Naive B cell (primary cell): ENCODE results near the gene DSCAM. TPM values are rescaled to one million over a fixed set of nuclear protein-coding genes. Genes with fewer than 3 reads are reported as not detected.

Source experiments
- ATAC-seq, 2 donors: fragments of 150-1000 bp; cut with Tn5 transposase; 2 replicates each; pipeline ENCODE4 v1.10.0; 2021; ENCODE audit warnings: low read depth in 2 of 2, mild to moderate bottlenecking in 2 of 2, moderate library complexity in 2 of 2
- DNase-seq: peaks from one replicate; pipeline ENCODE4 v3.0.0; 2022
- H3K27ac Mint-ChIP-seq, 6 donors: one replicate each; pipeline ENCODE4 v1.8.0; 2020 to 2022; ENCODE audit warnings: mild to moderate bottlenecking in 6 of 6, mixed read lengths in 6 of 6, moderate library complexity in 5 of 6, inconsistent platforms in 2 of 6
- H3K27me3 Mint-ChIP-seq, 3 donors: one replicate each; pipeline ENCODE4 v1.8.0; 2021 to 2022; ENCODE audit warnings: mixed read lengths in 3 of 3, mild to moderate bottlenecking in 1 of 3
- H3K36me3 Mint-ChIP-seq, 2 donors: one replicate each; pipeline ENCODE4 v1.8.0; 2020 to 2022; ENCODE audit warnings: mixed read lengths in 2 of 2, inconsistent platforms in 1 of 2, mild to moderate bottlenecking in 1 of 2
- H3K4me1 Mint-ChIP-seq, 3 donors: one replicate each; pipeline ENCODE4 v1.8.0; 2020 to 2022; ENCODE audit warnings: mixed read lengths in 3 of 3, inconsistent platforms in 1 of 3, mild to moderate bottlenecking in 1 of 3, moderate library complexity in 1 of 3
- H3K4me3 Mint-ChIP-seq, 8 donors: one replicate each; pipeline ENCODE4 v1.8.0; 2020 to 2022; ENCODE audit warnings: mild to moderate bottlenecking in 8 of 8, mixed read lengths in 8 of 8, moderate library complexity in 8 of 8, inconsistent platforms in 2 of 8
- H3K9me3 Mint-ChIP-seq, 7 donors: one replicate each; pipeline ENCODE4 v1.8.0; 2020 to 2022; ENCODE audit warnings: mixed read lengths in 7 of 7, mild to moderate bottlenecking in 5 of 7, inconsistent platforms in 2 of 7, moderate library complexity in 1 of 7
- polyA plus RNA-seq, 6 donors: library from polyadenylated mRNA; unstranded; fragments of 300-500 nt; fragmentation: Illumina TruSeq; gene quantifications; one replicate each; pipeline ENCODE4 v1.2.3, GENCODE V29; 2021; ENCODE audit warnings: low read depth in 6 of 6

Gene DSCAM
- polyA plus RNA-seq, 6 donors from 2014 or later, result not detected

DNA sequence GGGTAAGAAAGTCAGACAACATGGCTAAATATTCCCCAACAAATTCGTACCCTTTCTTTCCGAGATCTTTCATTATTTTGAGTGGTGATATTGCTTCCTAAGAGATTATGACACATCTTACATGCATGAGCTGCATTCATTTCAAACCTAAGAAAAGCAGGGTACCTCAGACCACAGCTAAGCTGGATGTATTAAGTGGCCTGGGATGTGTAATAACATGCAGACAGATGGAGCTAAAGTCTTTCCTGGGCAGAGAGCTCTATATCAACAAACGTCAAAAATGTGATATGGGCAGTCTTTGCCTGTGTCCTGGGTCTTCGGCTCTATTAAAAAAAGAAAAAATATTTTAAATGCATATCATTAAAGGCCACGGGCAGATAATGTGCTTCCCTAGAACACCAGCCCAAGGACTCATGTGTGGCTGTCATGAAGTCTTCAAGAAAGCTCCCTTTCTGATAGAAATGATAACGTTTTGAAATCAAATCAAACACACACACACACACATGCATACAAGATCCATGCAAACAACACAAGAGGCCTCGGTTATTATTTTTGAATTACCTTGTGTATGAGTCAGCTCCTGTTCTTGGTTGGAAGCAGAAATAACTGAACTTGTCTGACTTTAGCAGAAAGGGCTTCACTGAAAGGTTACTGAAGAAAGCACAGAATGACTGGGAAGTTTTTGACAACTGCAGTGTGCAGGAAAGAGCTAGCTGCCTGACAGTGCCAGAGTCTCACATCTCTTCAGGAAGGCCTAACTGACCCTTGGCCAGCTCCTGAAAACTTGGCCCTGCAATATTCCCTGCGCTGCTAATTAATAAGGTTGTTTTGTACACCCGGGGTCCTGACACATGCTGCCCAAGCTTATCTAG, 231.2 kb downstream of the DSCAM start:
- Mint-ChIP-seq H3K4me3 (no peak overlapping the region), H3K36me3 (no peaks in the 10 kb centered on the region), H3K9me3 (peaks cover 0 to 6% (median 4%) of the 10 kb centered on the region in 7 donors), H3K4me1 (no peaks in the 10 kb centered on the region), H3K27ac (no peak overlapping the region), H3K27me3 (peaks cover 0 to 5% (median 0%) of the 10 kb centered on the region in 3 donors)
- DNase-seq, result no peak
- ATAC-seq, result no peak

DNA sequence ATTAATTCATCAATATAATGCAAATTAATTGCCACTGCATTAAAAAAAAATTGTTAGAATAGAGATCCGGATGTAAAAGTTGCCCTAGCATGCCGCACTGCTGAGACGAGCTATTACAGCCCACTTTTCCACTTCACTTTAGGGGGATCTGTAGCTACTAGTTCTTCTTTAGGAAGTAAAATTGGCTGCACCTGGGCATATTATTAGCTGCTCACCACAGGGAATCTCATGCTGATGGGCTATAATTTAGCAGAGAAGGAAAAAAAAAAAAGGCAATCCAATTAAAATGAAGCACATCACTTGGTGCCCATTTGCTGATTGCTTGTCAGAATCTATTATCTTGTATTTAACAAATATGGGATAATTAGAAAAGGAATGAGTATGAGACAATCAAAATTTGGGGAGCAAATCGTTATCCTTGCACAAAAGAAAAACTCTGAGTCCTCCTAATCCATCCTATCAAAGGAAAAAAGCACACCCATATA, 233.4 kb downstream of the DSCAM start:
- Mint-ChIP-seq H3K4me1 (no peaks in the 10 kb centered on the region), H3K27ac (no peak overlapping the region), H3K27me3 (peaks cover 0 to 4% (median 0%) of the 10 kb centered on the region in 3 donors), H3K4me3 (no peak overlapping the region), H3K36me3 (no peaks in the 10 kb centered on the region), H3K9me3 (peaks cover 0 to 7% (median 5%) of the 10 kb centered on the region in 7 donors)
- DNase-seq, result no peak
- ATAC-seq, result no peak

DNA sequence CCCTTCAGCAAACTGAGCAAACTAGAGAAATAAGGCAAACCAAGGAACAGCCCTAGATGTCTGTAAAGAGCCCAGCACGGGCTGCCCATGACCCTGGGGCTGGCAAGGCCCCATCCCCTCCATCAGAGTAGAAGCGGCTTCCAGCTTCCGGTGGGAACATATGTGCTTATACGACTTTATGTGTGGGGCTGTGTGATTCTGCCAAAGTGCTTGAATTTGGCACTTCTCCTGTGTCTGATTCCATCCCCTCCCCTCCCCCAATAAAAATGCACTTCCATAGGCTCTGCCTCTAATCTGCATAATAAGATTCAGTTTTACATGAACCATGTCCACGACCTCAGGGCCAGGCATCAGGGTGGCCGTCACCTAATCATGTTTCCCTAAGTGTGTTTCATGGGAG, 236.6 kb downstream of the DSCAM start:
- no peak for DNase-seq
- Mint-ChIP-seq H3K4me1 (no peaks in the 10 kb centered on the region), H3K36me3 (no peaks in the 10 kb centered on the region), H3K4me3 (no peak overlapping the region), H3K9me3 (peaks cover 4 to 12% (median 9%) of the 10 kb centered on the region in 7 donors), H3K27me3 (no peaks in the 10 kb centered on the region), H3K27ac (no peak overlapping the region)
- ATAC-seq, result no peak

DNA sequence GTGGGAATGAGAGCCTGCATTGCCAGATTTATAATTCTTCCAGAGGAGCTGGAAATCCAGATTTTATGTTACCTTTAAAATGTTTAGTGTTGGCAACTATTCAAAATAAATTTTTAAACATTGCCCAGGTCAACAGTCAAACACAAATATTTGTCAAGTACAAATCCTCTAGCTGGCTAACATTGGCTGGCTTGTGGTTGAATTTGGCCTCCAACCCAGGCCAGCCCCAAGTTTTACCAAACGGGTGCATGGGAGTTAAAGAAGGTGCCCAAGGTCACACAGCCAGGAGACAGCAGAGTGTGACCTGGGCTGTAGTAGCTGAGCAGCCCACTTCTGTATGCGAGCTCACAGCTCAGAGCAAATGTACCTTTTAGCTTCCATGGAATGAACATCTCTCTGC, 240.6 kb downstream of the DSCAM start:
- peaks cover 0 to 4% (median 0%) of the 10 kb centered on the region in 3 donors for H3K27me3 Mint-ChIP-seq
- H3K4me1 Mint-ChIP-seq, result no peaks in the 10 kb centered on the region
- H3K9me3 Mint-ChIP-seq, result peaks cover 0 to 21% (median 8%) of the 10 kb centered on the region in 7 donors
- no peak overlapping the region for H3K4me3 Mint-ChIP-seq
- no peaks in the 10 kb centered on the region for H3K36me3 Mint-ChIP-seq
- H3K27ac Mint-ChIP-seq, result peak overlapping the region in 1 of 6 donors; percentile 64
- DNase-seq, result no peak
- no peak for ATAC-seq

DNA sequence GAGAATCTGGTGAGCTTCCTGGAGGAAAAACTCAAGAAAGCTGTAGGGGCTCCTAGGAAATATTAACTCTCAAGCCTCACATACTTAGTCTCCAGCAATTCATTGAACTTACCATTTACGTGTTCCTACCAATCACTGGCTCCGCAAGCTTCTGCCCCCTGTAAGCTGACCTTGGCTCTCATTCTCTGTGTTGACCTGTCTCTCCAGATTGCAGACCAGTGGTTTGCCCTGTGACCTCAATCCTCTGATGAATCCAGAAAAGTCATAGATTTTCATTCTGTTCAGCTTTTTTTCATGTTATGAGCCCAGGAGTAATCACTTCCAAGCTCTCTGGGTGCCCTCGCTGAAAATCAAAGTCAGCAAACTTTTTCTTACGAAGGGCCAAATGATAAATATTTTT, 241.9 kb downstream of the DSCAM start:
- Mint-ChIP-seq H3K4me1 (no peaks in the 10 kb centered on the region), H3K27me3 (peaks cover 0 to 4% (median 0%) of the 10 kb centered on the region in 3 donors), H3K36me3 (no peaks in the 10 kb centered on the region), H3K9me3 (peaks cover 4 to 21% (median 8%) of the 10 kb centered on the region in 7 donors), H3K4me3 (no peak overlapping the region), H3K27ac (no peak overlapping the region)
- DNase-seq, result no peak
- ATAC-seq, result no peak

DNA sequence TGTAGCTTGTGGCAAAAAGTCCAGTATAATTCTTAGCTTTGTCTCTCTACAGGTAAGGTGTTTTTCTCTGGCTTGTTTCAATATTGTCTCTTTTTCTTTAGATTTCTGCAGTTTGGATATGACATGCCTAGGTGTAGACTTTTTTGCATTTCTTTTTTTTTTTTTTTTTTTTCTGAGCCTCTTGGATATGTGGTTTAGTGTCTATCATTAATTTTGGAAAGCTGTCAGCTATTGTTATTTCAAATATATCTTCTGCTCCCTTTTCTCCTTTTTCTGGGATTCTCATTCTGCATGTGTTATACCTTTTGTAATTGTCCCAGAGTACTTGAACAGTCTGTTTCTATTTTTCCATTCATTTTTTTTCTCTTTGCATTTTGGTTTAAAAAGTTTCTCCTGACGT, 243.2 kb downstream of the DSCAM start:
- Mint-ChIP-seq H3K4me1 (no peaks in the 10 kb centered on the region), H3K4me3 (no peak overlapping the region), H3K27ac (no peak overlapping the region), H3K27me3 (peaks cover 0 to 4% (median 0%) of the 10 kb centered on the region in 3 donors), H3K9me3 (peaks cover 4 to 21% (median 8%) of the 10 kb centered on the region in 7 donors), H3K36me3 (no peaks in the 10 kb centered on the region)
- DNase-seq (no peak), ATAC-seq (no peak)

DNA sequence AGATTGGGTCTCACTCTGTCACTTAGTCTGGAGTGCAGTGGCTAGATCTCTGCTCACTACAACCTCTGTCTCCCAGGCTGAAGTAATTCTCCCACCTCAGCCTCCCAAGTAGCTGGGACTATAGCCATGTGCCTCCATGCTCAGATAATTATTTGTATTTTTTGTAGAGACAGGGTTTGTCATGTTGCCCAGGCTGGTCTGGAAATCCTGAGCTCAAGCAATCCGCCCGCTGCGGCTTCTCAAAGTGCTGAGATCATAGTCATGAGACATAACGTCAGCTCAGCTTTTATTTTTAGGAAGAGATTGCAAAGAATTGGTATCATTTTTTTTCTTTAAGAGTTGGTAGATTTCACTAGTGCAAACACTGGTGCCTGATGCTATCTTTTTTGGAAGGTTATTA, 244.9 kb downstream of the DSCAM start:
- H3K27ac Mint-ChIP-seq, result no peak overlapping the region
- no peak overlapping the region for H3K4me3 Mint-ChIP-seq
- no peak for ATAC-seq
- no peaks in the 10 kb centered on the region for H3K4me1 Mint-ChIP-seq
- no peak for DNase-seq
- no peaks in the 10 kb centered on the region for H3K36me3 Mint-ChIP-seq
- H3K9me3 Mint-ChIP-seq, result peaks cover 2 to 14% (median 5%) of the 10 kb centered on the region in 7 donors
- H3K27me3 Mint-ChIP-seq, result peaks cover 0 to 4% (median 0%) of the 10 kb centered on the region in 3 donors

DNA sequence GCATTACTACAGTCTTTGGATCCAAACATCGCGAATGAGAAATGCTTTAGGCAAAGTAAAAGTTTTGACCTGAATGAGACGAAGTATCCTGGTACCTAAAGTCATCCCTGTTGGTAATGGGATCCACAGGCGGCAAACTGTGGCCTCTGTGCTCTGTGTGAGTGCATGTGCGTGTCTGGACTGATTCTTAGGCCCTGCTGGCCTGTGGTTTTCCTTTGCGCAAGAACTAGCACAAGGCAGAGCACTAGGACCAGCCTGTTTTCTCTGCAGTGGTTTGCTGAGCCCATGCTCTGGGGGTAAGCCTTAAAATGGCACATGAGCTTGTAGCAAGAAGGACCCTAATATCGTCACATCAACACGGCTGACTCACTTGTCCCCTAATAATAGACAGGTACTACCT, 251.2 kb downstream of the DSCAM start:
- DNase-seq (no peak), ATAC-seq (no peak)
- H3K27ac Mint-ChIP-seq, result no peak overlapping the region
- H3K4me1 Mint-ChIP-seq, result no peaks in the 10 kb centered on the region
- H3K4me3 Mint-ChIP-seq, result no peak overlapping the region
- peaks cover 0 to 19% (median 4%) of the 10 kb centered on the region in 7 donors for H3K9me3 Mint-ChIP-seq
- H3K27me3 Mint-ChIP-seq, result no peaks in the 10 kb centered on the region
- no peaks in the 10 kb centered on the region for H3K36me3 Mint-ChIP-seq

DNA sequence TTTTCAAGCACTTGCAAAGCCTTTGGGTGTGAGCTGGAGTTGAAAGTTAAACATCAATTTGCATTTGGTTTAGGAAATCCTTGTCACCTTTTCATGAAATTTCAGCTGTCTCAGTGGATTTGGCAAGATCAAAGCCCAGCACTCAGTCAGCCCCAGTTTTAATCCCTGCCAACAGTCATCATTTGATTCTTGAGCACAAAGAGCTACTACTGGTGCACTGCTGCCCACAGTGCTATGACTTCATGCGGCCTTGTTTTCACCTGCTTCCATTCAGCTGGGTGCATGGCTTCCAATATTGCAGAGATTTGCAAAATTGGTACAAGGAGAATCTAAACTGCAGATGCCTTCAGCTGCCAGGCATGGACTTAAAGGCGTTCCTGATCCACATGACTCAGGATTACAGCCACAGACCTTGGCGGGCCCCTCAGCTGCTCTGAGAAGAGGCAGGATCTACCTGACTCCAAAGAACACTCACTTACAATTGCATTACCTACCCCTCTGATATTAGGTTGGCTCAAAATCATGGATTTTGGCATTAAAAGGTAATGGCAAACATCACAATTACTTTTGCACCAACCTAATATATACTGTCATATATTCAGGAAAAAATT, 259.1 kb downstream of the DSCAM start:
- ATAC-seq, result no peak
- Mint-ChIP-seq H3K4me1 (no peaks in the 10 kb centered on the region), H3K27ac (no peak overlapping the region), H3K4me3 (no peak overlapping the region), H3K36me3 (no peaks in the 10 kb centered on the region), H3K27me3 (no peaks in the 10 kb centered on the region), H3K9me3 (peaks cover 4 to 20% (median 6%) of the 10 kb centered on the region in 7 donors)
- no peak for DNase-seq

DNA sequence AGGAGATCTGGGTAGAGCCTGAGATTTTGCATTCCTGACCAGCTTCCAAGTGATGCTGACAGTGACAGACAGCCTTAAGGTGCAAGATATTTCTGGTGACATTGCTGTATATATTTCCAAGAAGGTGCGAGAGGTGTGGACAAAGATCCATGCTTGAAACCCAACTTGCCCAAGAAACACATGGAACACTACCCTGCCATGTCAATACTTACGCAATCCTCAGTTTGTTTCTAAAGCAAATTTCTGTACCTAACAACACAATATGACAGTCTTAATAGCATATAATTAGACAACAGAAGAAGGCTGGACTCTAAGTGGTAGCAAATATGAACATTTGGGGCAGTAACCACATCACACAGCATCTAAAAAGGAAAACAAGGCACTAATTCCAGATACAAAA, 260.4 kb downstream of the DSCAM start:
- H3K4me3 Mint-ChIP-seq, result no peak overlapping the region
- no peaks in the 10 kb centered on the region for H3K27me3 Mint-ChIP-seq
- H3K4me1 Mint-ChIP-seq, result no peaks in the 10 kb centered on the region
- H3K36me3 Mint-ChIP-seq, result no peaks in the 10 kb centered on the region
- DNase-seq (no peak), ATAC-seq (no peak)
- peaks cover 2 to 16% (median 6%) of the 10 kb centered on the region in 7 donors for H3K9me3 Mint-ChIP-seq
- no peak overlapping the region for H3K27ac Mint-ChIP-seq

DNA sequence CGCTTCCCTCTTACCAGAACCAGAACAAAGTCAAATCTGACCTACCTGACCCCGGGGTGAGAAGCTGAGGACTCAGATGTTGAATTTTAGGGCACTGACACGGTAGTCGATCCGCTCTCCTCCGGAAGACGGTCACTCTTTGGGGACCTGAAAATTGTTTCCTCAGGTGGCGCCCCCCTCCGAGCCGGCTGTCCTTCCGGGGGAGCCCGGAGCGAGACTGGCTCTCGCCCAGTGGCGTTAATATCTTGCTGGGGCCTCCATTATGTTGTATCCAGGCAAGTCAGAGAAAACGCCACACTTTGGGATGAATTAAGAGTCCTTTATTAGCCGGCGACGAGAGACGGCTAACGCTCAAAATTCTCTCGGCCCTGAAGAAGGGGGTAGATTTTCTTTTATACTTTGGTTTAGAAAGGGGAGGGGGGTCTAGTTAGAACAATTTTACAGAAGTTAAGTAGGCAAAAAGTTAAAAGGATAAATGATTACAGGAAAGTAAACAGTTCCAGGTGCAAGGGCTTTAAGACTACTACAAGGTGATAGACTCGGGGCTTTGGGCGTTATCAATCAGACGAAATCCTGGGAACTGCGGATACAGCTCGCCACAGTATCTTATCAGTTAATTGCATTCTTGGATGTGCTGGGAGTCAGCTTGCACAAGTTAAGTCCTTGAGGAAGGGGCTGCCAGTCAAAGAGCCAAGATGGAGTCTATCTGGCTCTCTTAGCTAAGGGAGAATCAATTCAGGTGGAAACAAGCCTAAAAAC, 269.5 kb downstream of the DSCAM start:
- Mint-ChIP-seq H3K27me3 (no peaks in the 10 kb centered on the region), H3K4me3 (no peak overlapping the region), H3K4me1 (no peaks in the 10 kb centered on the region), H3K9me3 (peaks cover 0 to 16% (median 3%) of the 10 kb centered on the region in 7 donors), H3K27ac (peak overlapping the region in 1 of 6 donors; percentile 87), H3K36me3 (no peaks in the 10 kb centered on the region)
- DNase-seq (no peak), ATAC-seq (no peak)

DNA sequence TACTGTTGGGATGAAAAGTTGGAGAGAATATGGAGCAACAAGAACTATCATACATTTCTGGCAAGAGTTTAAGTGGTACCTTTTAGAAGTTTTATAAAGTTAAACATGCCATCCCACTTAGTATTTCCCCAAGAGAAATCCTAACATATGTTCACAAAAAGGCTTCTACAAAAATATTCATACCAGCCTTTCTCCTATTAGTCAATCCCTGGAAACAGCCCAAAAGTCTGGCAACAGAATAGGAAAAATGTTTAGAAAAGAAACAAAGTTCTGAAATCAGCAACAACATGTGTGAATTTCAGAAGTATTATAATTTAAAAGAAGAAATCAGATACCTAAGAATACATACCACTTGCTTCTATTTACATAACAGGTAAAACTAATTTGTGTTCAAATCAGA, 271.0 kb downstream of the DSCAM start:
- H3K27ac Mint-ChIP-seq, result no peak overlapping the region
- DNase-seq (no peak), ATAC-seq (no peak)
- H3K9me3 Mint-ChIP-seq, result peaks cover 0 to 16% (median 3%) of the 10 kb centered on the region in 7 donors
- no peaks in the 10 kb centered on the region for H3K36me3 Mint-ChIP-seq
- H3K27me3 Mint-ChIP-seq, result no peaks in the 10 kb centered on the region
- H3K4me1 Mint-ChIP-seq, result no peaks in the 10 kb centered on the region
- no peak overlapping the region for H3K4me3 Mint-ChIP-seq

DNA sequence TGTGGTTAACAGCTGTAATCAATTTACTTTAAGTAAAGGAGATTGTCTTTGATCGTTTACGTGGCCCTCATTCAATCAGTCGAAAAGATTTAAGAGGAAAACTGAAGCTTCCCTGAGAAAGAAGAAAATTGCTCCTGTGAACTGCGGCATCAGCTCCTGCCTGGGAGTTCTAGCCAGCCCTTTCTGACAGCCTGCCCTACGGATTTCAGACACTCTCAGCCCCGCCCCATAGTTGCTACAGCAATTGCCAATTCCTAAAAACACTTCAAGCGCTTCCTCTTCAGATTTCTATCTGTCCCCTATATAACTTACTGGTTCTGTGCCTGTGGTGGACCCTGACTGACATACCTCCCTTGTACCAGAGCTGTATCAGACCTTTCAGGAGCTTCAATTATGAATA, 277.6 kb downstream of the DSCAM start:
- H3K4me3 Mint-ChIP-seq, result no peak overlapping the region
- H3K9me3 Mint-ChIP-seq, result peaks cover 0 to 17% (median 5%) of the 10 kb centered on the region in 7 donors

More for the DNA sequence above, 277.6 kb downstream of the DSCAM start:
- Mint-ChIP-seq H3K36me3 (peaks cover 0 to 8% of the 10 kb centered on the region in 2 donors), H3K27ac (no peak overlapping the region), H3K4me1 (no peaks in the 10 kb centered on the region), H3K27me3 (no peaks in the 10 kb centered on the region)
- no peak for DNase-seq
- ATAC-seq, result no peak
